ENCODE data around the gene GARIN3. TPM values are rescaled to one million over a fixed set of nuclear protein-coding genes. Genes with fewer than 3 reads are reported as not detected.
"Not testable (repeated sequence)": the region's sequence is repeated elsewhere in the genome, so short reads cannot be mapped to it uniquely, and the experiment has no call there.

Gene GARIN3
- total RNA-seq, 3 donors from 2014 or later (not counting 1 experiment from before 2014, with no cell fraction given) = not detected

- intact Hi-C loops (cut with micrococcal nuclease) = no loop called here
- TF ChIP-seq CTCF (IDR thresholded peaks at IDR 0.05) = no peak
- peak in 1 of 2 donors; percentile 51 for DNase-seq
- no peak overlapping the region for H3K4me3 ChIP-seq (ENCODE audit: low read length)
- peaks cover 47% of the 10 kb centered on the region for H3K4me1 ChIP-seq (ENCODE audit: control insufficient read depth, insufficient read depth, low read length)
- H3K36me3 ChIP-seq (ENCODE audit: control insufficient read depth, insufficient read depth, low read length) = peaks cover 30% of the 10 kb centered on the region
- Mint-ChIP-seq H3K9me3 (no peaks in the 10 kb centered on the region), H3K27me3 (ENCODE audit: low read depth in 2 of 2) (no peaks in the 10 kb centered on the region), H3K4me1 (peaks cover 78 to 86% of the 10 kb centered on the region in 2 donors), H3K36me3 (peaks cover 6% of the 10 kb centered on the region), H3K27ac (peak overlapping the region; percentile 74 to 75), H3K4me3 (peak overlapping the region; percentile 38)
- WGBS (ENCODE audit: insufficient coverage) = 70% methylated on average over 5 of the region's 5 CpGs
- ATAC-seq = peak in 2 of 3 donors; percentile 23 to 44
- H3K9me3 ChIP-seq (ENCODE audit: control insufficient read depth, insufficient read depth, low read length) = no peaks in the 10 kb centered on the region
- no peaks in the 10 kb centered on the region for H3K27me3 ChIP-seq (ENCODE audit: control insufficient read depth, insufficient read depth, low read length)
- peak overlapping the region; percentile 12 for H3K27ac ChIP-seq (ENCODE audit: low read length)
Measured at GRCh38 chr5:157187046-157187754, 21.1 kb upstream of the GARIN3 start.

GRCh38 chr5:157186309-157187045, 20.4 kb upstream of the GARIN3 start:
- peaks cover 29% of the 10 kb centered on the region for H3K36me3 ChIP-seq (ENCODE audit: control insufficient read depth, insufficient read depth, low read length)
- peak overlapping the region; percentile 12 for H3K27ac ChIP-seq (ENCODE audit: low read length)
- intact Hi-C loops (cut with micrococcal nuclease) = no loop called here
- WGBS (ENCODE audit: insufficient coverage) = 73% methylated on average over 10 of the region's 12 CpGs
- no peak overlapping the region for H3K4me3 ChIP-seq (ENCODE audit: low read length)
- ATAC-seq (peak in 1 of 3 donors; percentile 12), DNase-seq (peak in 1 of 2 donors; percentile 4)
- no peaks in the 10 kb centered on the region for H3K9me3 ChIP-seq (ENCODE audit: control insufficient read depth, insufficient read depth, low read length)
- H3K27me3 ChIP-seq (ENCODE audit: control insufficient read depth, insufficient read depth, low read length) = no peaks in the 10 kb centered on the region
- Mint-ChIP-seq H3K4me3 (peak overlapping the region; percentile 71), H3K9me3 (no peaks in the 10 kb centered on the region), H3K4me1 (peaks cover 76 to 87% of the 10 kb centered on the region in 2 donors), H3K27me3 (ENCODE audit: low read depth in 2 of 2) (no peaks in the 10 kb centered on the region), H3K36me3 (no peaks in the 10 kb centered on the region), H3K27ac (peak overlapping the region; percentile 74 to 75)
- peaks cover 47% of the 10 kb centered on the region for H3K4me1 ChIP-seq (ENCODE audit: control insufficient read depth, insufficient read depth, low read length)
- TF ChIP-seq CTCF (IDR thresholded peaks at IDR 0.05) = no peak

- H3K27me3 ChIP-seq (ENCODE audit: control insufficient read depth, insufficient read depth, low read length); intact Hi-C loops (cut with micrococcal nuclease); H3K27me3 Mint-ChIP-seq (ENCODE audit: low read depth in 2 of 2); H3K9me3 Mint-ChIP-seq; H3K9me3 ChIP-seq (ENCODE audit: control insufficient read depth, insufficient read depth, low read length); ATAC-seq; H3K36me3 Mint-ChIP-seq; DNase-seq; H3K27ac ChIP-seq (ENCODE audit: low read length); H3K4me3 ChIP-seq (ENCODE audit: low read length): not testable (repeated sequence)
- H3K4me3 Mint-ChIP-seq = peak overlapping the region; percentile 99
- peaks cover 79 to 91% of the 10 kb centered on the region in 2 donors for H3K4me1 Mint-ChIP-seq
- Histone ChIP-seq H3K4me1 (ENCODE audit: control insufficient read depth, insufficient read depth, low read length) (peaks cover 42% of the 10 kb centered on the region), H3K36me3 (ENCODE audit: control insufficient read depth, insufficient read depth, low read length) (peaks cover 29% of the 10 kb centered on the region)
- peak overlapping the region in 1 of 2 donors; percentile 96 for H3K27ac Mint-ChIP-seq
- WGBS (ENCODE audit: insufficient coverage) = 83% methylated on average over 6 of the region's 6 CpGs
Measured at GRCh38 chr5:157185122-157185521, 19.1 kb upstream of the GARIN3 start.

GRCh38 chr5:157184117-157184670, 18.1 kb upstream of the GARIN3 start:
- ATAC-seq (no peak), DNase-seq (peak in 1 of 2 donors; percentile 30)
- Histone ChIP-seq H3K4me1 (ENCODE audit: control insufficient read depth, insufficient read depth, low read length) (peaks cover 43% of the 10 kb centered on the region), H3K9me3 (ENCODE audit: control insufficient read depth, insufficient read depth, low read length) (no peaks in the 10 kb centered on the region), H3K36me3 (ENCODE audit: control insufficient read depth, insufficient read depth, low read length) (peaks cover 26% of the 10 kb centered on the region), H3K27ac (ENCODE audit: low read length) (no peak overlapping the region), H3K4me3 (ENCODE audit: low read length) (peak overlapping the region; percentile 61), H3K27me3 (ENCODE audit: control insufficient read depth, insufficient read depth, low read length) (no peaks in the 10 kb centered on the region)
- Mint-ChIP-seq H3K4me1 (peaks cover 80 to 92% of the 10 kb centered on the region in 2 donors), H3K4me3 (peak overlapping the region; percentile 99), H3K36me3 (peaks cover 7% of the 10 kb centered on the region), H3K27ac (peak overlapping the region; percentile 96 to 97), H3K9me3 (no peaks in the 10 kb centered on the region), H3K27me3 (ENCODE audit: low read depth in 2 of 2) (no peaks in the 10 kb centered on the region)
- no peak for TF ChIP-seq CTCF (IDR thresholded peaks at IDR 0.05)
- 88% methylated on average over 8 of the region's 8 CpGs for WGBS (ENCODE audit: insufficient coverage)
- intact Hi-C loops (cut with micrococcal nuclease) = no loop called here

All from natural killer cell (primary cell).